IMR-90 (cell line): ENCODE measurements around the gene NFIA. TPM values are rescaled to one million over a fixed set of nuclear protein-coding genes. Genes with fewer than 3 reads are reported as not detected.

Experiments
- ATAC-seq: fragments of 200-7000 bp; cut with Tn5 transposase; 2 replicates; pipeline ENCODE4 v1.9.1; 2020; ENCODE audit warnings: low read depth, mild to moderate bottlenecking, moderate library complexity
- BruUV-seq: library from RNA; stranded (reverse); fragments of 400-500 nt; replicated peaks from 2 replicates; lab custom pipeline; 2021; lab: Mats Ljungman, UMichigan
- CTCF ChIA-PET: fragments of 300-600 bp; formaldehyde crosslinking; extraction: SDS; loops from one replicate; lab custom pipeline; 2021; ENCODE audit warnings: antibody characterized with exemption; lab: Yijun Ruan, JAX
- POLR2A ChIA-PET: fragments of 300-600 bp; sonication (Branson Sonifier 250); formaldehyde crosslinking; loops from one replicate; lab custom pipeline; 2022; ENCODE audit warnings: antibody characterized with exemption; ENCODE audit not compliant: unreplicated experiment; lab: Charles Lee
- DNase-seq: peaks from one replicate; pipeline ENCODE4 v3.0.0; 2013
- H2AFZ ChIP-seq: replicated peaks from 2 replicates; pipeline ENCODE3; 2013; ENCODE audit warnings: low read length, mild to moderate bottlenecking; ENCODE audit not compliant: poor library complexity
- H2AK5ac ChIP-seq: 2 replicates; pipeline ENCODE4 v1.6.1; 2013; ENCODE audit warnings: low read depth, low read length, inconsistent platforms
- H2AK9ac ChIP-seq: replicated peaks from 2 replicates; pipeline ENCODE3; 2013; ENCODE audit warnings: mild to moderate bottlenecking, low read depth, low read length, moderate library complexity; ENCODE audit not compliant: poor library complexity
- H2BK120ac ChIP-seq: 2 replicates; pipeline ENCODE4 v1.6.1; 2013; ENCODE audit warnings: low read depth, low read length, inconsistent platforms
- H2BK15ac ChIP-seq: 3 replicates; pipeline ENCODE4 v1.6.1; 2013; ENCODE audit warnings: low read depth, low read length, inconsistent platforms
- H2BK20ac ChIP-seq: 2 replicates; pipeline ENCODE4 v1.6.1; 2013; ENCODE audit warnings: low read depth, mild to moderate bottlenecking, inconsistent platforms, low read length, moderate library complexity
- H2BK5ac ChIP-seq: 2 replicates; pipeline ENCODE4 v1.6.1; 2013; ENCODE audit warnings: mild to moderate bottlenecking, low read depth, low read length, inconsistent platforms; ENCODE audit not compliant: poor library complexity, severe bottlenecking
- H3K14ac ChIP-seq: replicated peaks from 2 replicates; pipeline ENCODE4 v1.6.1; 2013; ENCODE audit warnings: low read depth, low read length, inconsistent platforms
- H3K18ac ChIP-seq: 2 replicates; pipeline ENCODE4 v1.6.1; 2013; ENCODE audit warnings: low read depth, low read length, control low read depth
- H3K23ac ChIP-seq: 2 replicates; pipeline ENCODE4 v1.6.1; 2013; ENCODE audit warnings: low read depth, low read length, inconsistent platforms
- H3K27ac ChIP-seq: 2 replicates; pipeline ENCODE4 v1.5.1; 2013; ENCODE audit warnings: mild to moderate bottlenecking, control low read depth, low read length; ENCODE audit not compliant: insufficient read depth
- H3K27me3 ChIP-seq: 2 replicates; pipeline ENCODE4 v1.6.1; 2013; ENCODE audit warnings: low read length; ENCODE audit not compliant: control insufficient read depth, insufficient read depth
- H3K36me3 ChIP-seq: 2 replicates; pipeline ENCODE4 v1.6.1; 2013; ENCODE audit warnings: low read length, mixed read lengths; ENCODE audit not compliant: control insufficient read depth, insufficient read depth
- H3K4ac ChIP-seq: 2 replicates; pipeline ENCODE4 v1.6.1; 2013; ENCODE audit warnings: low read depth, low read length, inconsistent platforms
- H3K4me1 ChIP-seq: 2 replicates; pipeline ENCODE4 v1.6.1; 2013; ENCODE audit warnings: low read length, mixed read lengths; ENCODE audit not compliant: control insufficient read depth, insufficient read depth
- H3K4me2 ChIP-seq: 2 replicates; pipeline ENCODE4 v1.6.1; 2013; ENCODE audit warnings: low read depth, mild to moderate bottlenecking, control low read depth, low read length, moderate library complexity
- H3K4me3 ChIP-seq: 2 replicates; pipeline ENCODE4 v1.5.1; 2013; ENCODE audit warnings: low read depth, mild to moderate bottlenecking, control low read depth, low read length, moderate library complexity; ENCODE audit not compliant: insufficient read depth
- H3K56ac ChIP-seq: 2 replicates; pipeline ENCODE4 v1.6.1; 2013; ENCODE audit warnings: low read length, inconsistent platforms; ENCODE audit not compliant: insufficient read depth; ENCODE audit errors: extremely low read depth
- H3K79me1 ChIP-seq, 2 experiments: 2 replicates each; pipeline ENCODE4 v1.6.1; 2013; ENCODE audit warnings: low read length in 2 of 2, inconsistent platforms in 1 of 2, low read depth in 1 of 2
- H3K9ac ChIP-seq: 2 replicates; pipeline ENCODE4 v1.6.1; 2013; ENCODE audit warnings: low read depth, low read length, control low read depth
- H3K9me1 ChIP-seq: 2 replicates; pipeline ENCODE4 v1.6.1; 2013; ENCODE audit warnings: low read length, inconsistent platforms; ENCODE audit not compliant: insufficient read depth
- H3K9me3 ChIP-seq: 2 replicates; pipeline ENCODE4 v1.6.1; 2013; ENCODE audit warnings: low read length; ENCODE audit not compliant: control insufficient read depth, insufficient read depth
- H4K20me1 ChIP-seq: 2 replicates; pipeline ENCODE4 v1.6.1; 2013; ENCODE audit warnings: low read length, inconsistent platforms; ENCODE audit not compliant: insufficient read depth
- H4K5ac ChIP-seq: 2 replicates; pipeline ENCODE4 v1.6.1; 2013; ENCODE audit warnings: mild to moderate bottlenecking, low read depth, low read length, control low read depth
- H4K8ac ChIP-seq, 2 experiments: 2 replicates each; pipeline ENCODE4 v1.6.1; 2013; ENCODE audit warnings: low read depth in 2 of 2, low read length in 2 of 2, control low read depth in 1 of 2, inconsistent platforms in 1 of 2
- H4K91ac ChIP-seq: 2 replicates; pipeline ENCODE4 v1.6.1; 2013; ENCODE audit warnings: low read depth, low read length, inconsistent platforms; ENCODE audit not compliant: insufficient read depth
- BHLHE40 ChIP-seq: fragments of 150-350 bp; IDR thresholded peaks from 2 replicates; pipeline ENCODE4 v1.6.1; 2016; ENCODE audit warnings: mild to moderate bottlenecking, low read depth, low read length
- CEBPB ChIP-seq: IDR thresholded peaks from 2 replicates; pipeline ENCODE4 v1.6.1; 2012; ENCODE audit warnings: low read depth, low read length, improper control_type of control experiment
- CTCF ChIP-seq: conservative IDR thresholded peaks from 2 replicates; pipeline ENCODE4 v1.5.1; 2012; ENCODE audit warnings: mild to moderate bottlenecking, low read depth, low read length, improper control_type of control experiment
- ELK1 ChIP-seq: fragments of 150-350 bp; IDR thresholded peaks from 2 replicates; pipeline ENCODE4 v1.6.1; 2016; ENCODE audit warnings: low read depth, mild to moderate bottlenecking, low read length, moderate library complexity, borderline replicate concordance
- MAZ ChIP-seq: IDR thresholded peaks from 2 replicates; pipeline ENCODE4 v1.6.1; 2012; ENCODE audit warnings: low read depth, mild to moderate bottlenecking, low read length, improper control_type of control experiment, moderate library complexity, borderline replicate concordance
- MXI1 ChIP-seq: IDR thresholded peaks from 2 replicates; pipeline ENCODE4 v1.6.1; 2012; ENCODE audit warnings: low read depth, mild to moderate bottlenecking, low read length, moderate library complexity, borderline replicate concordance
- NFE2L2 ChIP-seq: fragments of 150-350 bp; IDR thresholded peaks from 2 replicates; pipeline ENCODE4 v1.6.1; 2016; ENCODE audit warnings: low read depth, mild to moderate bottlenecking, low read length
- POLR2A ChIP-seq: IDR thresholded peaks from 2 replicates; pipeline ENCODE4 v1.6.1; 2012; ENCODE audit warnings: mild to moderate bottlenecking, low read depth, low read length
- RCOR1 ChIP-seq: IDR thresholded peaks from 2 replicates; pipeline ENCODE4 v1.6.1; 2012; ENCODE audit warnings: mild to moderate bottlenecking, low read length, improper control_type of control experiment; ENCODE audit not compliant: insufficient replicate concordance
- RFX5 ChIP-seq: IDR thresholded peaks from 2 replicates; pipeline ENCODE4 v1.8.0; 2012; ENCODE audit warnings: low read depth, mild to moderate bottlenecking, low read length, moderate library complexity
- SMC3 ChIP-seq: fragments of 150-350 bp; IDR thresholded peaks from 2 replicates; pipeline ENCODE4 v1.6.1; 2016; ENCODE audit warnings: low read depth, mild to moderate bottlenecking, antibody characterized with exemption, low read length, moderate library complexity
- USF2 ChIP-seq: fragments of 150-350 bp; IDR thresholded peaks from 2 replicates; pipeline ENCODE4 v1.6.1; 2017; ENCODE audit warnings: mild to moderate bottlenecking, antibody characterized with exemption, low read length, low read depth
- WGBS, 2 experiments: methylation state at CpG; one replicate each; pipeline versions ENCODE4 v1.1.5 to v1.1.7; 2013; ENCODE audit warnings: missing lambda C conversion rate in 2 of 2; ENCODE audit not compliant: insufficient read length in 1 of 2; ENCODE audit errors: extremely low coverage in 2 of 2; 5-methylcytosine and 5-hydroxymethylcytosine counted together
- dilution Hi-C: fragments of 300-500 bp; cut with HindIII; formaldehyde crosslinking; loops from one replicate; pipeline ENCODE4 v1.14.3; 2018; ENCODE audit warnings: low sequenced_read_pairs; ENCODE audit not compliant: unreplicated experiment
- in situ Hi-C: fragments of 300-500 bp; cut with MboI; formaldehyde crosslinking; loops from 3 replicates; pipeline ENCODE4 v1.14.3; 2019; ENCODE audit warnings: low sequenced_read_pairs, inconsistent platforms, mixed read lengths
- intact Hi-C: fragments of 100-400 bp; cut with micrococcal nuclease; formaldehyde crosslinking; loops from 2 replicates; pipeline ENCODE4 v1.10.0; 2022
- polyA plus RNA-seq, 3 experiments: library from polyadenylated mRNA; depleted of rRNA; stranded (reverse); fragments of >200 nt; gene quantifications; 2 replicates each; pipeline ENCODE4 v1.2.3, GENCODE V29; 2012; ENCODE audit warnings: low replicate concordance in 1 of 3
- total RNA-seq: library from RNA; depleted of rRNA; stranded (reverse); fragments of >200 nt; gene quantifications from 2 replicates; pipeline ENCODE4 v1.2.3, GENCODE V29; 2012

The NFIA gene
- total and polyA plus RNA-seq, 2 of the 4 experiments (the other 2 are of a cell fraction), result 1.6 to 2.2 TPM

DNA sequence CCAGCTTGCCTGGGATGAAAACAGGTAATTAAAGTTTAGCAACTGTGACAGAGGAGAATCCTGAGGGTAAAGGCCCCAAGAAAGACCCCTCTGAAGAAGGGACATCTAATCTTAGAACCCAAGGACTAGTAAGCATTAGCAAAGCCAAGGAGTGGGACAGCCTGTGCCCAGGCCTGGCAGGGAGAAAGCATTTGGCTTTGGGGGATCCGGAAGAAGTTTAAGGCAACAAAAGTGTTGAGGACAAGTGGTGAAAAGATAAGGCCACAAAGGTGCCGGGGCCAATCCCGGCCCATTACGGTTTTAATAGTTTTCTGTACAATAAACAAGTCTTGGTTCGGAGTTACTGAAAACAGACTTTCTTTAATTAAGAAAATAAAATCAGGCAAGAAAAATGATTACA is 367.0 kb downstream of the NFIA start:
- H2AK9ac ChIP-seq, result no peak overlapping the region
- TF ChIP-seq NFE2L2 (no peak), MXI1 (no peak), POLR2A (no peak), RFX5 (no peak), MAZ (no peak), USF2 (no peak), CEBPB (no peak), ELK1 (no peak), RCOR1 (no peak), SMC3 (no peak), BHLHE40 (no peak), CTCF (no peak)
- H2BK15ac ChIP-seq, result no peak overlapping the region
- no peak overlapping the region for H3K4ac ChIP-seq
- no peak overlapping the region for H2BK5ac ChIP-seq
- H3K79me1 ChIP-seq, result no peaks in the 10 kb centered on the region
- WGBS, 2 experiments, result no CpG with 5 or more reads among the region's 5 CpGs
- no peak overlapping the region for H3K23ac ChIP-seq
- no peaks in the 10 kb centered on the region for H3K36me3 ChIP-seq
- H3K14ac ChIP-seq, result no peak overlapping the region
- H3K4me1 ChIP-seq, result peaks cover 2% of the 10 kb centered on the region; the same call in 1 of the 2 replicates
- no peaks in the 10 kb centered on the region for H3K9me3 ChIP-seq
- no TSS peak for BruUV-seq
- in situ Hi-C loops (loop anchor here (5.0 kb wide), 1 partner anchor 407 kb away; no protein-coding TSS in a partner anchor), intact Hi-C loops (no loop called here), dilution Hi-C loops (no loop called here)
- H3K4me2 ChIP-seq, result no peak overlapping the region
- H2BK20ac ChIP-seq, result no peak overlapping the region
- no peak for DNase-seq
- H4K5ac ChIP-seq, result no peak overlapping the region
- H2AFZ ChIP-seq, result no peak overlapping the region
- CTCF ChIA-PET, result no interaction called here
- ATAC-seq, result no peak
- H3K9me1 ChIP-seq, result no peaks in the 10 kb centered on the region
- no peak overlapping the region for H4K8ac ChIP-seq
- H3K9ac ChIP-seq, result no peak overlapping the region
- H4K20me1 ChIP-seq, result no peaks in the 10 kb centered on the region
- no peak overlapping the region for H3K56ac ChIP-seq
- no peaks in the 10 kb centered on the region; the same call in 1 of the 2 replicates for H3K27me3 ChIP-seq
- no peak overlapping the region for H2AK5ac ChIP-seq
- POLR2A ChIA-PET, result no interaction called here
- H3K27ac ChIP-seq, result no peak overlapping the region
- H3K18ac ChIP-seq, result no peak overlapping the region
- no peak overlapping the region for H3K4me3 ChIP-seq
- H4K91ac ChIP-seq, result no peak overlapping the region
- no peak overlapping the region for H2BK120ac ChIP-seq
